Suprapubic skin (tissue), 4 donors: ENCODE results near the gene MBD2. TPM values are rescaled to one million over a fixed set of nuclear protein-coding genes. Genes with fewer than 3 reads are reported as not detected.

Experiments
- DNase-seq, 2 donors: peaks; one replicate each; pipeline ENCODE4 v3.0.0-alpha.2; 2019; ENCODE audit warnings: low spot score in 2 of 2
- H3K27ac ChIP-seq: fragments of 200-600 bp; sonication (generic); one replicate; pipeline ENCODE4 v1.5.1; 2019
- H3K27me3 ChIP-seq: fragments of 200-600 bp; sonication (generic); one replicate; pipeline ENCODE4 v1.5.1; 2019
- H3K36me3 ChIP-seq: fragments of 200-600 bp; sonication (generic); one replicate; pipeline ENCODE4 v1.5.1; 2019
- H3K4me1 ChIP-seq: fragments of 200-600 bp; sonication (generic); one replicate; pipeline ENCODE4 v1.5.1; 2019
- H3K4me3 ChIP-seq: fragments of 200-600 bp; sonication (generic); one replicate; pipeline ENCODE4 v1.5.1; 2019; ENCODE audit warnings: mild to moderate bottlenecking
- H3K9me3 ChIP-seq: fragments of 200-600 bp; sonication (generic); one replicate; pipeline ENCODE4 v1.5.1; 2019
- EP300 ChIP-seq: sonication (generic); formaldehyde crosslinking; IDR thresholded peaks from one replicate; pipeline ENCODE4 v1.6.1; 2017; ENCODE audit warnings: antibody characterized with exemption
- POLR2A ChIP-seq, 2 donors: fragments of 450-650 bp; IDR thresholded peaks; one replicate each; pipeline ENCODE4 v1.6.1; 2017; ENCODE audit warnings: antibody characterized with exemption in 2 of 2, mild to moderate bottlenecking in 2 of 2, moderate library complexity in 2 of 2
- POLR2AphosphoS5 ChIP-seq, 3 donors: sonication (generic); formaldehyde crosslinking; IDR thresholded peaks; one replicate each; pipeline ENCODE4 v1.6.1; 2017; ENCODE audit warnings: antibody characterized with exemption in 3 of 3
- WGBS: methylation state at CpG from one replicate; pipeline ENCODE4 v1.1.5; 2018; 5-methylcytosine and 5-hydroxymethylcytosine counted together
- total RNA-seq, 4 donors: library from RNA; depleted of rRNA; stranded (reverse); fragments of >200 nt; gene quantifications; one replicate each; pipeline ENCODE4 v1.1.0, GENCODE V29; 2016
- TF ChIP-seq, protein P1 (sequence below), 2 donors: fragments of 200-600 bp in 1 of 2; fragments of 450-650 bp in 1 of 2; sonication (generic) in 1 of 2; IDR thresholded peaks; one replicate each; pipeline ENCODE4 v1.5.1; 2016 to 2019; ENCODE audit warnings: antibody characterized with exemption in 2 of 2, mild to moderate bottlenecking in 1 of 2, moderate library complexity in 1 of 2

MBD2 gene
- total RNA-seq, 4 donors from 2014 or later, result 40.8 to 55.8 (median 45.0) TPM

- H3K36me3 ChIP-seq, result no peaks in the 10 kb centered on the region
- no peaks in the 10 kb centered on the region for H3K27me3 ChIP-seq
- H3K27ac ChIP-seq, result no peak overlapping the region
- no peak overlapping the region for H3K4me3 ChIP-seq
- no peaks in the 10 kb centered on the region for H3K9me3 ChIP-seq
- 74% methylated on average over 13 of the region's 13 CpGs for WGBS
- peaks cover 5% of the 10 kb centered on the region for H3K4me1 ChIP-seq
- DNase-seq, result peak in 1 of 2 donors; percentile 65
- TF ChIP-seq EP300, result no peak
- no peak for TF ChIP-seq POLR2AphosphoS5 (IDR thresholded peaks at IDR 0.05)
- TF ChIP-seq, protein P1, sequence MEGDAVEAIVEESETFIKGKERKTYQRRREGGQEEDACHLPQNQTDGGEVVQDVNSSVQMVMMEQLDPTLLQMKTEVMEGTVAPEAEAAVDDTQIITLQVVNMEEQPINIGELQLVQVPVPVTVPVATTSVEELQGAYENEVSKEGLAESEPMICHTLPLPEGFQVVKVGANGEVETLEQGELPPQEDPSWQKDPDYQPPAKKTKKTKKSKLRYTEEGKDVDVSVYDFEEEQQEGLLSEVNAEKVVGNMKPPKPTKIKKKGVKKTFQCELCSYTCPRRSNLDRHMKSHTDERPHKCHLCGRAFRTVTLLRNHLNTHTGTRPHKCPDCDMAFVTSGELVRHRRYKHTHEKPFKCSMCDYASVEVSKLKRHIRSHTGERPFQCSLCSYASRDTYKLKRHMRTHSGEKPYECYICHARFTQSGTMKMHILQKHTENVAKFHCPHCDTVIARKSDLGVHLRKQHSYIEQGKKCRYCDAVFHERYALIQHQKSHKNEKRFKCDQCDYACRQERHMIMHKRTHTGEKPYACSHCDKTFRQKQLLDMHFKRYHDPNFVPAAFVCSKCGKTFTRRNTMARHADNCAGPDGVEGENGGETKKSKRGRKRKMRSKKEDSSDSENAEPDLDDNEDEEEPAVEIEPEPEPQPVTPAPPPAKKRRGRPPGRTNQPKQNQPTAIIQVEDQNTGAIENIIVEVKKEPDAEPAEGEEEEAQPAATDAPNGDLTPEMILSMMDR (IDR thresholded peaks at IDR 0.05), result no peak
- no peak for TF ChIP-seq POLR2A (IDR thresholded peaks at IDR 0.05)
Observed at GRCh38 chr18:54240629-54241107, 16.2 kb upstream of the MBD2 start.

DNA sequence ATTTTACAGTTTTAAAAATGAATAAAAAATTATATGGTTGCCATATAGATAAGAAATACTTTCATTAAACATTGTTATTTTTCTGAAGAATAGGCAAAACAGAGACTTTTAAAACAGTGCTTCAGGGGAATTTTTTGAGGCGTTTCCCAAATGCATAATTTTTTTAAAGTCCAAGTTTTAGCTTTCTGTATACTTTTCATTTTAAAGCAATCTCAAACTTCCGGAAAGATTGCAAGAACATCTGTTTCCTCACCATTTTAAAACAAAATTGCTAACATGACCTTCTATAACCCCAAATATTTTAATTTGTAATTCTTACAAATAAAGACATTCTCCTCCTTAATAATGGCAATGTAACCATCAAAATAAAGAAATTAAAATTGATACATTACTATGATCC is 15.1 kb upstream of the MBD2 start:
- Histone ChIP-seq H3K27ac (no peak overlapping the region), H3K4me1 (peaks cover 5% of the 10 kb centered on the region), H3K36me3 (no peaks in the 10 kb centered on the region), H3K27me3 (no peaks in the 10 kb centered on the region), H3K9me3 (no peaks in the 10 kb centered on the region), H3K4me3 (no peak overlapping the region)
- no peak for DNase-seq
- 59% methylated on average over 2 of the region's 2 CpGs for WGBS
- TF ChIP-seq POLR2A (IDR thresholded peaks at IDR 0.05), result no peak
- TF ChIP-seq, protein P1 (IDR thresholded peaks at IDR 0.05), result no peak
- no peak for TF ChIP-seq EP300
- no peak for TF ChIP-seq POLR2AphosphoS5 (IDR thresholded peaks at IDR 0.05)

- Histone ChIP-seq H3K27me3 (no peaks in the 10 kb centered on the region), H3K27ac (no peak overlapping the region), H3K36me3 (no peaks in the 10 kb centered on the region), H3K9me3 (no peaks in the 10 kb centered on the region), H3K4me1 (peaks cover 5% of the 10 kb centered on the region), H3K4me3 (no peak overlapping the region)
- DNase-seq, result no peak
- 67% methylated on average over 2 of the region's 2 CpGs for WGBS
- TF ChIP-seq, protein P1 (IDR thresholded peaks at IDR 0.05), result no peak
- no peak for TF ChIP-seq POLR2A (IDR thresholded peaks at IDR 0.05)
Observed at GRCh38 chr18:54239091-54239490, 14.6 kb upstream of the MBD2 start.

DNA sequence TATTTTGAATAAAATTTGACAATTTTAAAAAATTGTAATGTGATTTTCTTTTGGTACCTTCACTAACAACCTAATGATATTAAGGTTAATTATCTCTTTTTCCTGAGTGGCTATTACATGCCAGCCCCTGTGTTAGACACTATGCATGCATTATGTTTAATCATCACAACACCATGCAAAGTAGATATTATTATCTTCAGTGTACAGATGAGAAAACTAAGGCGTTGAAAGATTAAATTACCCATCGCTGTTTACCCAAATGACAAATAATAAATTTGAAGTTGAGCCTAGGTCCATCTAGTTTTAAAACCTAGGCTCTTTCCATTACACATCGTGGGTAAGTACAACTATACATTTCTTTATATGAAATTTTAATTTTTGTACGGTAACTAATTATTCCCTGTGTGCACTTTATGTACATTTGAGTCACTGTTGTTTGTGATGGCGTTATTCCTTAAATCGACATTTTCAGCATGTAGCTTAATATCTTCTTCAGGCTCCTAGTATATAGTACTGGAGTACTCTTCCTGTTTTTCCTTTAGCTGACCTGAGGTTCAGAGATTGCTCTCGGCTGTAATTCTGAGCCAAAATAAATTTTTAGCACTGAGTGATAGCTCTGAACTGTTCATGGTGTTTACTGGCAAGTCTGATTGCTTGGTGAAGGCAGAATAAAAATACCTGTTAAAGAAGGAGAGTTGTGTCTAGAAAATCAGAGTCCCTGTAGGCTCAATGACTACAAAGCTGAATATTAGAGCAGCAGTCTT is 13.9 kb upstream of the MBD2 start:
- TF ChIP-seq, protein P1 (IDR thresholded peaks at IDR 0.05), result no peak
- TF ChIP-seq POLR2A (IDR thresholded peaks at IDR 0.05), result no peak
- TF ChIP-seq POLR2AphosphoS5 (IDR thresholded peaks at IDR 0.05), result no peak
- no peak for TF ChIP-seq EP300
- 76% methylated on average over 7 of the region's 7 CpGs for WGBS
- Histone ChIP-seq H3K4me3 (no peak overlapping the region), H3K27ac (no peak overlapping the region), H3K36me3 (no peaks in the 10 kb centered on the region), H3K27me3 (no peaks in the 10 kb centered on the region), H3K9me3 (no peaks in the 10 kb centered on the region), H3K4me1 (peaks cover 5% of the 10 kb centered on the region)
- no peak for DNase-seq

DNA sequence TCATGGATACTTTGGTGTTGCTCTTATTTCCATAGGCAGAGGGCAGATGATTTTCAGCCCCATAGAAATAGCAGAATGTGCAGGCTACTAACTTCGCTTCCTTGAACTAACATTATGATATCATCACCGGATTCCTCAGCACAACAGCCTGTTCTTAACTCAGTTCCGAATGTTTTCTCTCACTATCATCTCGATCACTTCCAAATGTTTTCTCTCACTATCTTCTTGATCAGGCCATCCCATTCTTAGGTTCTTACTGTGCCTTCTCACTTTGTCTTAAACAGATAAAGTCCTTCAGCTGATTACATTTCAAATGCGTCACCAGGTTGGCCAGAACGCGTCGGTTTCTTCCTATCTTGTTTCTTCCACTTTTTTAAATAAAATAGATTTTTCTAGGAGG is 11.4 kb upstream of the MBD2 start:
- 86% methylated on average over 8 of the region's 8 CpGs for WGBS
- H3K4me3 ChIP-seq, result no peak overlapping the region
- DNase-seq, result no peak
- no peaks in the 10 kb centered on the region for H3K36me3 ChIP-seq
- no peaks in the 10 kb centered on the region for H3K9me3 ChIP-seq
- no peak for TF ChIP-seq POLR2AphosphoS5 (IDR thresholded peaks at IDR 0.05)
- TF ChIP-seq, protein P1 (IDR thresholded peaks at IDR 0.05), result no peak
- no peak for TF ChIP-seq POLR2A (IDR thresholded peaks at IDR 0.05)
- no peak for TF ChIP-seq EP300
- no peaks in the 10 kb centered on the region for H3K27me3 ChIP-seq
- no peak overlapping the region for H3K27ac ChIP-seq
- peaks cover 11% of the 10 kb centered on the region for H3K4me1 ChIP-seq
